Lower lobe of right lung (tissue), 2 donors: ENCODE data around the gene FGD5. TPM values are rescaled to one million over a fixed set of nuclear protein-coding genes. Genes with fewer than 3 reads are reported as not detected.

Experiments used
- ATAC-seq, 2 donors: fragments of 200-7000 bp; cut with Tn5 transposase; one replicate each; pipeline ENCODE4 v1.9.1; 2020 to 2022; ENCODE audit warnings: mild to moderate bottlenecking in 2 of 2, moderate library complexity in 2 of 2
- DNase-seq: peaks from one replicate; pipeline ENCODE4 v3.0.0-alpha.2; 2020
- H3K27ac ChIP-seq: fragments of 200-600 bp; one replicate; pipeline ENCODE4 v1.8.0; 2022
- H3K27me3 ChIP-seq: fragments of 200-600 bp; one replicate; pipeline ENCODE4 v1.8.0; 2022; ENCODE audit warnings: low read depth
- H3K36me3 ChIP-seq: fragments of 200-600 bp; one replicate; pipeline ENCODE4 v1.8.0; 2022; ENCODE audit warnings: mild to moderate bottlenecking
- H3K4me1 ChIP-seq: fragments of 200-600 bp; one replicate; pipeline ENCODE4 v1.8.0; 2022
- H3K4me3 ChIP-seq: fragments of 200-600 bp; one replicate; pipeline ENCODE4 v1.8.0; 2022; ENCODE audit warnings: mild to moderate bottlenecking
- H3K9me3 ChIP-seq: fragments of 200-600 bp; one replicate; pipeline ENCODE4 v1.8.0; 2022
- CTCF ChIP-seq: fragments of 200-600 bp; IDR thresholded peaks from one replicate; pipeline ENCODE4 v1.8.0; 2022; ENCODE audit warnings: antibody characterized with exemption, mild to moderate bottlenecking
- intact Hi-C: fragments of 100-400 bp; cut with DNase I; formaldehyde crosslinking; loops from one replicate; pipeline ENCODE4 v1.11.0; 2022
- total RNA-seq: library from RNA; stranded (reverse); fragmentation: NEBNext Ultra II Directional; extraction: Animal tissue kit (Norgen Biotek cat#: 25700); gene quantifications from one replicate; pipeline ENCODE4 v1.2.1, GENCODE V29; 2021
- donor health status: DM: no; HTN: yes; CAD: no; lungs with severe emphysema.

The FGD5 gene
- total RNA-seq, 1 donor from 2014 or later, result 85.0 TPM

DNA sequence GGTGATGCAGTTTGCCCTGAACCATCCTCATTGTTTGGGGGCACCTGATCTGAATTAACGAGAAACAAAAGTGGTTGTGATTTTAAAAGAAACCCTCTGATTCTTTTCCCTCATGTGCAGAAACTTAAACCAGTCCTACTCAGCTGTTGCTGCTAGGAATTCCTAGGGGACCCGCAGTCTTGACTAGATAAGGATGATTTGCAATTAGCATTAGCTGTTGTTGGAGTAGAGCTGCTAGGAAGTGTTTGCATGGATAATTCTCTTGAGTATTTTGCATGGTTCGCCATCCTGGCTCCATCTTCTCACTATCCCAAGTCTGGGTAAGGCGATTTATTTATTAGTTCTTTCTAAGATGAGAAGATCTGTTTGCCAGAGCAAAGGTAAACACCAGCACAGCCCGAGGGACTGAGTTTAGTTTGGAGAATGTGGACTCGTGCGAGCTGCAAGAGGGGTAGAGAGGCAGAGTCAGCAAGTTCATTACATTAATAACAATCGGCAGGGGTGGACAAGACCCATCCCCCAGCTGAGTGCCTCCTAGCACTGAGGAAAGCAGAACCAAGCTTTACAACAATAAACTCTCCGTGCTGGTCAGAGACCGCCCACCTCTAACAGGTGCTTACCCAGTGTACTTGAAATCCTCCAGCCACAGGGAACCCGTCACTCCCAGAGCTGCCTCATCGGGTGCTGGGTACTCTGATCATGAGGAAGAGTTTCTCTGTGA, 4.1 kb downstream of the FGD5 start:
- intact Hi-C loops, result no loop called here
- TF ChIP-seq CTCF, result no peak
- H3K4me3 ChIP-seq, result no peak overlapping the region
- peak overlapping the region; percentile 9 for H3K27ac ChIP-seq
- no peaks in the 10 kb centered on the region for H3K27me3 ChIP-seq
- no peaks in the 10 kb centered on the region for H3K9me3 ChIP-seq
- ATAC-seq (peak; percentile 43 to 55), DNase-seq (no peak)
- peaks cover 26% of the 10 kb centered on the region for H3K4me1 ChIP-seq
- peaks cover 22% of the 10 kb centered on the region for H3K36me3 ChIP-seq

- Histone ChIP-seq H3K27ac (peak overlapping the region; percentile 9), H3K27me3 (no peaks in the 10 kb centered on the region)
Observed at GRCh38 chr3:14823393-14823792, 4.6 kb downstream of the FGD5 start.

GRCh38 chr3:14823910-14824629, 5.3 kb downstream of the FGD5 start:
- no peak for TF ChIP-seq CTCF
- Histone ChIP-seq H3K27me3 (no peaks in the 10 kb centered on the region), H3K27ac (peak overlapping the region; percentile 9), H3K4me3 (no peak overlapping the region), H3K4me1 (peaks cover 26% of the 10 kb centered on the region), H3K9me3 (no peaks in the 10 kb centered on the region), H3K36me3 (peaks cover 17% of the 10 kb centered on the region)
- intact Hi-C loops, result no loop called here
- ATAC-seq, result peak; percentile 71 to 82
- DNase-seq, result no peak

More at GRCh38 chr3:14823393-14823792, 4.6 kb downstream of the FGD5 start:
- no peak for DNase-seq
- peak; percentile 47 to 49 for ATAC-seq
- no peak overlapping the region for H3K4me3 ChIP-seq
- no peak for TF ChIP-seq CTCF
- H3K9me3 ChIP-seq, result no peaks in the 10 kb centered on the region
- H3K4me1 ChIP-seq, result peaks cover 26% of the 10 kb centered on the region
- peaks cover 22% of the 10 kb centered on the region for H3K36me3 ChIP-seq
- intact Hi-C loops, result no loop called here

DNA sequence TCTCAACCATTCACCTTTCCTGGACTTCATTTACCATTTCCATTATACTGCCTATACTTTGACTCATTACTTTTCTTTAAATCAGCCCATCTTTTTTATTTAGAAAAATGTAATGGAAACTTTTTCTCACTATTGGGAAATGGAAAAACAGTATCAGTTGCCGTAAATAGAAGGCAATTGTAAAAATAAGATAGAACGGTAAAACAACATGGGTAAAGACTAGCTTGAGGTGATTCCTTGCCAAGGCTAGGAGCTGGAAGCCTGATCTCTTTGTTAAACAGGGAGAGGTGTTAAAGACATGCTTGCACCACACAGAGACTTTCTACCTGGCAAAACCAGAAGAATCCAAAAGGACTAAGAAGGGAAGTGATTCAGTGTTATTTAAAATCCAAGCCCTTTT, 5.9 kb downstream of the FGD5 start:
- H3K27me3 ChIP-seq, result no peaks in the 10 kb centered on the region
- DNase-seq (no peak), ATAC-seq (no peak)
- H3K4me3 ChIP-seq, result no peak overlapping the region
- H3K27ac ChIP-seq, result peak overlapping the region; percentile 9
- H3K4me1 ChIP-seq, result peaks cover 26% of the 10 kb centered on the region
- peaks cover 13% of the 10 kb centered on the region for H3K36me3 ChIP-seq
- TF ChIP-seq CTCF, result no peak
- intact Hi-C loops, result no loop called here
- H3K9me3 ChIP-seq, result no peaks in the 10 kb centered on the region

- Histone ChIP-seq H3K27me3 (no peaks in the 10 kb centered on the region), H3K27ac (no peak overlapping the region), H3K4me3 (no peak overlapping the region), H3K9me3 (no peaks in the 10 kb centered on the region), H3K36me3 (peaks cover 4% of the 10 kb centered on the region), H3K4me1 (peaks cover 26% of the 10 kb centered on the region)
- no peak for ATAC-seq
- intact Hi-C loops, result no loop called here
- no peak for DNase-seq
- TF ChIP-seq CTCF, result no peak
Observed at GRCh38 chr3:14826069-14826468, 7.3 kb downstream of the FGD5 start.
